Neural cell (in vitro differentiated cells): Measurements from ENCODE around the gene NPNT.

Experiments used
- EP300 ChIP-seq: fragments of 450-650 bp; conservative IDR thresholded peaks from 2 replicates; pipeline ENCODE4 v1.6.1; 2014; ENCODE audit warnings: antibody characterized with exemption, mild to moderate bottlenecking, moderate library complexity; ENCODE audit not compliant: poor library complexity, severe bottlenecking
- EZH2 ChIP-seq: fragments of 200-600, 300-800 bp; shearing (Covaris generic), sonication (generic); IDR thresholded peaks from 2 replicates; pipeline ENCODE4 v1.6.1; 2014; ENCODE audit warnings: antibody characterized with exemption, low read length, borderline replicate concordance, mild to moderate bottlenecking; ENCODE audit not compliant: insufficient read depth, poor library complexity, severe bottlenecking
- POLR2AphosphoS5 ChIP-seq: IDR thresholded peaks from 2 replicates; pipeline ENCODE4 v1.6.1; 2012
- RAD21 ChIP-seq: fragments of 450-650 bp; conservative IDR thresholded peaks from 2 replicates; pipeline ENCODE4 v1.6.1; 2014; ENCODE audit warnings: antibody characterized with exemption, mild to moderate bottlenecking, moderate library complexity
- SMC3 ChIP-seq: fragments of 450-650 bp; conservative IDR thresholded peaks from 2 replicates; pipeline ENCODE4 v1.6.1; 2014; ENCODE audit warnings: antibody characterized with exemption, mild to moderate bottlenecking, moderate library complexity; ENCODE audit not compliant: poor library complexity
- TAF1 ChIP-seq: IDR thresholded peaks from 2 replicates; pipeline ENCODE4 v1.6.1; 2012; ENCODE audit warnings: low read depth
- TF ChIP-seq, protein P1 (sequence below): fragments of 450-650 bp; IDR thresholded peaks from 2 replicates; pipeline ENCODE4 v1.5.1; 2014; ENCODE audit warnings: antibody characterized with exemption, mild to moderate bottlenecking, moderate library complexity; ENCODE audit not compliant: poor library complexity, severe bottlenecking
- TF ChIP-seq, protein P2 (sequence below): IDR thresholded peaks from 2 replicates; pipeline ENCODE4 v1.6.1; 2012; ENCODE audit warnings: borderline replicate concordance

DNA sequence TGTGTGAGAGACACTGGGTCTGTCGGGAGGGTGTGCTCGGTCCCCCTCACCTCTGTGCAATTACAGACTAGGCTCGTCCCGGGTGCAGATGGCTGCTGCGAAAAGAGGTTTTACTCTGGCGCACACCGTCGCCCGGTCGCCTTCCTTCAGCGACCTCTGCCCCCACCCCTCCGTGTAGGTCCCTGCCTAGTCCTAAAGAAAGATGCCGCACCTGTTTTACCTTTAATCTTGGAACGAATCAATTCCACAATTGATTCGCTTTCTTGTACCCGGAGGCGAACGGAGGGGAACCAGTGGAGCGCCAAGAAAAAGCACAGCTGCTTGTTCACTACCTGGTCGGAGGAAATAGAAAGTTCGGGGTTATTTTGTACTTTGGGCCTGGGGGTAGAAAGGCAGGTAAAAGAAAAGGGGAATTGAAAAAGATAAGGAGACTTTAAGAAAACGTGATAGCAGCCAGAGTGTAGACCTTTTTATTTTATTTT is 1.2 kb downstream of the NPNT start:
- TF ChIP-seq, protein P1, sequence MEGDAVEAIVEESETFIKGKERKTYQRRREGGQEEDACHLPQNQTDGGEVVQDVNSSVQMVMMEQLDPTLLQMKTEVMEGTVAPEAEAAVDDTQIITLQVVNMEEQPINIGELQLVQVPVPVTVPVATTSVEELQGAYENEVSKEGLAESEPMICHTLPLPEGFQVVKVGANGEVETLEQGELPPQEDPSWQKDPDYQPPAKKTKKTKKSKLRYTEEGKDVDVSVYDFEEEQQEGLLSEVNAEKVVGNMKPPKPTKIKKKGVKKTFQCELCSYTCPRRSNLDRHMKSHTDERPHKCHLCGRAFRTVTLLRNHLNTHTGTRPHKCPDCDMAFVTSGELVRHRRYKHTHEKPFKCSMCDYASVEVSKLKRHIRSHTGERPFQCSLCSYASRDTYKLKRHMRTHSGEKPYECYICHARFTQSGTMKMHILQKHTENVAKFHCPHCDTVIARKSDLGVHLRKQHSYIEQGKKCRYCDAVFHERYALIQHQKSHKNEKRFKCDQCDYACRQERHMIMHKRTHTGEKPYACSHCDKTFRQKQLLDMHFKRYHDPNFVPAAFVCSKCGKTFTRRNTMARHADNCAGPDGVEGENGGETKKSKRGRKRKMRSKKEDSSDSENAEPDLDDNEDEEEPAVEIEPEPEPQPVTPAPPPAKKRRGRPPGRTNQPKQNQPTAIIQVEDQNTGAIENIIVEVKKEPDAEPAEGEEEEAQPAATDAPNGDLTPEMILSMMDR, result no peak
- TF ChIP-seq EP300 (no peak), EZH2 (no peak), RAD21 (no peak), POLR2AphosphoS5 (no peak), TAF1 (no peak), SMC3 (no peak)
- TF ChIP-seq, protein P2, sequence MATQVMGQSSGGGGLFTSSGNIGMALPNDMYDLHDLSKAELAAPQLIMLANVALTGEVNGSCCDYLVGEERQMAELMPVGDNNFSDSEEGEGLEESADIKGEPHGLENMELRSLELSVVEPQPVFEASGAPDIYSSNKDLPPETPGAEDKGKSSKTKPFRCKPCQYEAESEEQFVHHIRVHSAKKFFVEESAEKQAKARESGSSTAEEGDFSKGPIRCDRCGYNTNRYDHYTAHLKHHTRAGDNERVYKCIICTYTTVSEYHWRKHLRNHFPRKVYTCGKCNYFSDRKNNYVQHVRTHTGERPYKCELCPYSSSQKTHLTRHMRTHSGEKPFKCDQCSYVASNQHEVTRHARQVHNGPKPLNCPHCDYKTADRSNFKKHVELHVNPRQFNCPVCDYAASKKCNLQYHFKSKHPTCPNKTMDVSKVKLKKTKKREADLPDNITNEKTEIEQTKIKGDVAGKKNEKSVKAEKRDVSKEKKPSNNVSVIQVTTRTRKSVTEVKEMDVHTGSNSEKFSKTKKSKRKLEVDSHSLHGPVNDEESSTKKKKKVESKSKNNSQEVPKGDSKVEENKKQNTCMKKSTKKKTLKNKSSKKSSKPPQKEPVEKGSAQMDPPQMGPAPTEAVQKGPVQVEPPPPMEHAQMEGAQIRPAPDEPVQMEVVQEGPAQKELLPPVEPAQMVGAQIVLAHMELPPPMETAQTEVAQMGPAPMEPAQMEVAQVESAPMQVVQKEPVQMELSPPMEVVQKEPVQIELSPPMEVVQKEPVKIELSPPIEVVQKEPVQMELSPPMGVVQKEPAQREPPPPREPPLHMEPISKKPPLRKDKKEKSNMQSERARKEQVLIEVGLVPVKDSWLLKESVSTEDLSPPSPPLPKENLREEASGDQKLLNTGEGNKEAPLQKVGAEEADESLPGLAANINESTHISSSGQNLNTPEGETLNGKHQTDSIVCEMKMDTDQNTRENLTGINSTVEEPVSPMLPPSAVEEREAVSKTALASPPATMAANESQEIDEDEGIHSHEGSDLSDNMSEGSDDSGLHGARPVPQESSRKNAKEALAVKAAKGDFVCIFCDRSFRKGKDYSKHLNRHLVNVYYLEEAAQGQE, result no peak
